Skeletal muscle tissue (tissue), 4 donors: Measurements from ENCODE around the gene AADACL3. TPM values are rescaled to one million over a fixed set of nuclear protein-coding genes. Genes with fewer than 3 reads are reported as not detected.
"Not testable (repeated sequence)": the region's sequence is repeated elsewhere in the genome, so short reads cannot be mapped to it uniquely, and the experiment has no call there.

Experiments used
- H3K27ac ChIP-seq: one replicate; pipeline ENCODE4 v1.7.0; 2013; ENCODE audit warnings: mild to moderate bottlenecking, low read depth, low read length, inconsistent platforms
- H3K27me3 ChIP-seq, 3 donors: one replicate each; pipeline ENCODE4 v1.7.0; 2013; ENCODE audit warnings: low read length in 3 of 3; ENCODE audit not compliant: control insufficient read depth in 3 of 3, insufficient read depth in 3 of 3
- H3K36me3 ChIP-seq, 3 donors: one replicate each; pipeline ENCODE4 v1.7.0; 2013; ENCODE audit warnings: low read length in 3 of 3; ENCODE audit not compliant: control insufficient read depth in 3 of 3, insufficient read depth in 3 of 3
- H3K4me1 ChIP-seq, 3 donors: one replicate each; pipeline ENCODE4 v1.7.0; 2013; ENCODE audit warnings: low read length in 3 of 3, mild to moderate bottlenecking in 3 of 3; ENCODE audit not compliant: control insufficient read depth in 3 of 3, insufficient read depth in 3 of 3
- H3K4me3 ChIP-seq, 3 donors: one replicate each; pipeline ENCODE4 v1.7.0; 2013; ENCODE audit warnings: low read length in 3 of 3
- H3K9ac ChIP-seq, 3 donors: one replicate each; pipeline ENCODE4 v1.7.0; 2013; ENCODE audit warnings: low read length in 3 of 3, mild to moderate bottlenecking in 3 of 3, moderate library complexity in 2 of 3, low read depth in 1 of 3
- H3K9me3 ChIP-seq, 3 donors: one replicate each; pipeline ENCODE4 v1.7.0; 2013; ENCODE audit warnings: low read length in 3 of 3; ENCODE audit not compliant: control insufficient read depth in 3 of 3
- total RNA-seq: library from RNA; depleted of rRNA; stranded (reverse); fragments of >200 nt; gene quantifications from one replicate; pipeline ENCODE4 v1.2.3, GENCODE V29; 2014
- donor health status: Osteomylitis.

Gene AADACL3, protein sequence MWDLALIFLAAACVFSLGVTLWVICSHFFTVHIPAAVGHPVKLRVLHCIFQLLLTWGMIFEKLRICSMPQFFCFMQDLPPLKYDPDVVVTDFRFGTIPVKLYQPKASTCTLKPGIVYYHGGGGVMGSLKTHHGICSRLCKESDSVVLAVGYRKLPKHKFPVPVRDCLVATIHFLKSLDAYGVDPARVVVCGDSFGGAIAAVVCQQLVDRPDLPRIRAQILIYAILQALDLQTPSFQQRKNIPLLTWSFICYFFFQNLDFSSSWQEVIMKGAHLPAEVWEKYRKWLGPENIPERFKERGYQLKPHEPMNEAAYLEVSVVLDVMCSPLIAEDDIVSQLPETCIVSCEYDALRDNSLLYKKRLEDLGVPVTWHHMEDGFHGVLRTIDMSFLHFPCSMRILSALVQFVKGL
- total RNA-seq = not detected

DNA sequence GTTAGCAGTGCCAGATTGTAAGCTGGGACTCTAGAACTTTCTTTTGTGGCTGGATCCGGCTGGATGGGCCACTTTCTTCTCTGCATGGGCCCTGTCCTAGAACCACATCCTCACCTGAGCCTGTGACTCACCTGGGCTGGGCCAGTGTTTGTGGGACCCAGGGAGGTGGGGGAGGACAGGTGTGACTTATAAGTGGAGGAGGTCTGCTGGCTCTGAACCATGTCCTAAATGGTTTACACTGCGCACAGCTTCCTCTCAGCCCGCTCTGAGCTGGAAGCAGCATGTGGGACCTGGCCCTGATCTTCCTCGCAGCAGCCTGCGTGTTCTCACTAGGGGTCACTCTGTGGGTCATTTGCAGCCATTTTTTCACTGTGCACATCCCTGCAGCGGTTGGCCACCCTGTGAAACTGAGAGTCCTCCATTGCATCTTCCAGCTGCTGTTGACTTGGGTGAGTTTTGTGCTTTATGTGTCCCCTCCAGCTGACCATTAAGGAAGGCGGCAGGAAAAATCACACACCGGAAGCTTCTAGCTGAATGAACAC, at the start of gene AADACL3:
TSS of gene AADACL3 (plus strand) at position 215 of the 542 bp plus-strand sequence. CDS start at position 282, 67 bp downstream.
- H3K4me3 ChIP-seq = no peak within 1 kb of the TSS
- no peaks in the 10 kb centered on the region for H3K9me3 ChIP-seq
- H3K4me1 ChIP-seq = no peaks in the 10 kb centered on the region
- no peak within 1 kb of the TSS for H3K27ac ChIP-seq
- H3K9ac ChIP-seq = no peak within 1 kb of the TSS
- peaks cover 0 to 5% (median 4%) of the 10 kb centered on the region in 3 donors for H3K27me3 ChIP-seq
- H3K36me3 ChIP-seq = no peaks in the 10 kb centered on the region

DNA sequence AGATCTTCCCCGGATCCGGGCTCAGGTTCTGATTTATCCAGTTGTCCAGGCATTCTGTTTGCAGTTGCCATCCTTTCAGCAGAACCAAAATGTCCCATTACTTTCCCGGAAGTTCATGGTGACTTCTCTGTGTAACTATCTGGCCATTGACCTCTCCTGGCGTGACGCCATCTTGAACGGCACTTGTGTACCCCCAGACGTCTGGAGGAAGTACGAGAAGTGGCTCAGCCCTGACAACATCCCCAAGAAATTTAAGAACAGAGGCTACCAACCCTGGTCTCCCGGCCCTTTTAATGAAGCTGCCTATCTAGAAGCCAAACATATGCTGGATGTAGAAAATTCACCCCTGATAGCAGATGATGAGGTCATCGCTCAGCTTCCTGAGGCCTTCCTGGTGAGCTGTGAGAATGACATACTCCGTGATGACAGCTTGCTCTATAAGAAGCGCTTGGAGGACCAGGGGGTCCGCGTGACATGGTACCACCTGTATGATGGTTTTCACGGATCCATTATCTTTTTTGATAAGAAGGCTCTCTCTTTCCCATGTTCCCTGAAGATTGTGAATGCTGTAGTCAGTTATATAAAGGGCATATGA, 49.7 kb upstream of the AADACL3 start:
- no peak overlapping the region for H3K27ac ChIP-seq
- H3K9ac ChIP-seq = no peak overlapping the region
- no peaks in the 10 kb centered on the region for H3K36me3 ChIP-seq

GRCh38 chr1:12669529-12670068, 46.3 kb upstream of the AADACL3 start:
- H3K27ac ChIP-seq = peak overlapping the region; percentile 83
- H3K4me3 ChIP-seq = no peak overlapping the region
- H3K9ac ChIP-seq = peak overlapping the region in 1 of 3 donors; percentile 34
- peaks cover 26 to 37% (median 27%) of the 10 kb centered on the region in 3 donors for H3K4me1 ChIP-seq
- H3K9me3 ChIP-seq = peaks cover 0 to 5% (median 2%) of the 10 kb centered on the region in 3 donors
- no peaks in the 10 kb centered on the region for H3K36me3 ChIP-seq
- no peaks in the 10 kb centered on the region for H3K27me3 ChIP-seq

More for the DNA sequence above, 49.7 kb upstream of the AADACL3 start:
- H3K4me1 ChIP-seq = peaks cover 22 to 31% (median 26%) of the 10 kb centered on the region in 3 donors
- H3K4me3 ChIP-seq = no peak overlapping the region
- H3K9me3 ChIP-seq = peaks cover 0 to 5% (median 2%) of the 10 kb centered on the region in 3 donors
- H3K27me3 ChIP-seq = no peaks in the 10 kb centered on the region

DNA sequence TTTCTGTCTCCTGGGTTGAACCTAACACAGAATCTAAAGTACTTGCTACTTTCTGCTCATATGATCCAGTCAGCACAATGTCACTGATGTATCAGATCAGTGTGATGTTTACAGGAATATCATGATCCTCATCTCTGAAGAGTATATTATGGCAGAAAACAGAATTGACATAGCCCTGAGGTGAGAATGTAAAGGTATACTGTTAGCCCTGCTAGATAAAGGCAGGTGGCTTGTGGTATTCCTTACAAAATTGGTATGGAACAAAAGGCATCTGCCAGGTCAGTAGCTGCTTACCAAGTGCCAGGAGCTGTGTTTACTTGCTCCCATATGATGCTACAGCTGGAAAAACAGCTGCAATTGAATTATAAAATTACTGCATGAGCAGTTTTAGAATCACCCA, 41.6 kb upstream of the AADACL3 start:
- Histone ChIP-seq H3K4me3 (no peak overlapping the region), H3K9ac (no peak overlapping the region), H3K4me1 (peaks cover 35 to 45% (median 37%) of the 10 kb centered on the region in 3 donors), H3K27ac (no peak overlapping the region), H3K27me3 (no peaks in the 10 kb centered on the region), H3K9me3 (no peaks in the 10 kb centered on the region), H3K36me3 (no peaks in the 10 kb centered on the region)

GRCh38 chr1:12676122-12676521, 39.8 kb upstream of the AADACL3 start:
- not testable (repeated sequence) for H3K27me3 ChIP-seq, H3K9ac ChIP-seq, H3K4me3 ChIP-seq, H3K27ac ChIP-seq, H3K36me3 ChIP-seq, H3K9me3 ChIP-seq
- H3K4me1 ChIP-seq = peaks cover 20 to 28% (median 23%) of the 10 kb centered on the region in 3 donors

DNA sequence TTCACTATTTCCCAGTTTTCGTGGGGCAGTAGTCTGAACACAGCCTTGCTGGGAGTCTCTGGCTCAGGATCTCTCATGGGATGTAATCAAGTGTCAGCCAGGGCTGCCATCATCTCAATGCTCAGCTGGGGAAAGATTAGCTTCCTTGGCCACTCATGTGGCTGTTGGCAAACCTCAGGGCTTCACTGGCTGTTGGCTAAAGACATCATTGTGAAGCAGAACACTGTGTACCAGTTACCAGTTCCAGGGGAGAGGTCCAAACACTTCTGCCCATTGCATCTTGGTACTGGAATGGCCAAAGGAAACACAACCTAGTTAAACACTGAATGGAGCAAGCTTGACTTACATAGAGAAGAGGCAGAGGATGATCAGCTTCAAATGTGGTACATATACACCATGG, 38.3 kb upstream of the AADACL3 start:
- H3K9ac ChIP-seq = no peak overlapping the region
- H3K9me3 ChIP-seq = no peaks in the 10 kb centered on the region
- peaks cover 18 to 24% (median 23%) of the 10 kb centered on the region in 3 donors for H3K4me1 ChIP-seq
- H3K27ac ChIP-seq = peak overlapping the region; percentile 40
- no peaks in the 10 kb centered on the region for H3K27me3 ChIP-seq
- H3K36me3 ChIP-seq = no peaks in the 10 kb centered on the region
- H3K4me3 ChIP-seq = peak overlapping the region in 1 of 3 donors; percentile 22

DNA sequence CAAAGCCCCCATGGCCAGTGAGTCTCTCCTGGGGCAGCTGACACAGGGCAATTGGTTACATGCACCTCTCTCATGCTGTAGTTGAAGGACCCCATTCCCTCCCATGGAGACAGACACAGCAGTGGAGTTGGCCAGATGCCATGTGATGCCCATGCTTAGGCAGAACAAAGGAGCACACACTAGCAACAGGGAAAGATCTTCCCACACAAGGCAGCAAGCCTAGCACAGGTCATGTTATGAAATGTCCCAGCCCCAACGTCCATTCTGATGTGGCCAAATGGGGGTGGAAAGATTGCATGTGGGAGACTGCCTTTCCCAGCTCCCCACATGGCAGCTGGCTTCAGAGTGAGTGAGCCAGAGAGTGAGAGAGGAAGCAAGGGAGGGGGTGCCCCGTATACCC, 37.6 kb upstream of the AADACL3 start:
- peak overlapping the region; percentile 21 for H3K27ac ChIP-seq
- no peak overlapping the region for H3K4me3 ChIP-seq
- H3K27me3 ChIP-seq = no peaks in the 10 kb centered on the region
- no peak overlapping the region for H3K9ac ChIP-seq
- peaks cover 18 to 24% (median 23%) of the 10 kb centered on the region in 3 donors for H3K4me1 ChIP-seq
- no peaks in the 10 kb centered on the region for H3K36me3 ChIP-seq
- H3K9me3 ChIP-seq = no peaks in the 10 kb centered on the region

DNA sequence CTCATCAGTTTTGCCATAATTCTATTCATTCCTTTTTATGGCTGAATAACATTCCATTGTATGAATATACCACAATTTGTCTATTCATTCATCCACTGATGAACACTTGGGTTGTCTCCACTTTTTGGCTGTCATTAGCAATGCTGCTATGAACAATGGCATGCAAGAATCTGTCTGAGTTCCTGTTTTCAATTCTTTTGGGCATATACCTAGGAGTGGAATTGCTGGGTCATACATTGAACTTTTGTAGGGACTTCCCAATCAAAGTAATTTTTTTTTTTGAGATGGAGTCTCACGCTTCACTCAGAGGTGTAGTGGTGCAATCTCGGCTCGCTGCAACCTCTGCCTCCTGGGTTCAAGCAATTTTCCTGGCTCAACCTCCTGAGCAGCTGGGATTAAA, 37.1 kb upstream of the AADACL3 start:
- Histone ChIP-seq H3K4me1 (peaks cover 18 to 24% (median 23%) of the 10 kb centered on the region in 3 donors), H3K27ac (no peak overlapping the region)

DNA sequence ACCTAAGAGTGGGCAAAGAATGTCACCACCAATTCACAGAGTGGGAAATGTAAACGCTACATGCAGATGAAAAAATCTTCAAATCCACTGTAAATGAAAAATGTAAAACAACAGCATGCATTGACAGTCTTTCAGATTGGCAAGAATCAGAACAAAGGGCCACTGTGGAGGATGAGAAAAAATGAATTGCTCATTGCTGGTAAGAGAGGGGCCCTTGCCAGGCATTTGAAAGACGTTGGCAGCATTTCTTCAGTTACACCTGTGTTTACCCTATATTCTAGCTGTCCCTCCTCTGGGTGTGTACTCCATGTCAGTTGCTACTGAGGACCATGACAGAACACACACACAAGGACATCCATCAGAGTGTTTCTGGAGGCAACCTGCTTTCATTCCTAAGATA, 25.8 kb upstream of the AADACL3 start:
- H3K36me3 ChIP-seq = no peaks in the 10 kb centered on the region

More for the DNA sequence above, 37.1 kb upstream of the AADACL3 start:
- H3K36me3 ChIP-seq = no peaks in the 10 kb centered on the region
- no peak overlapping the region for H3K4me3 ChIP-seq
- H3K9me3 ChIP-seq = no peaks in the 10 kb centered on the region
- H3K27me3 ChIP-seq = no peaks in the 10 kb centered on the region
- H3K9ac ChIP-seq = no peak overlapping the region

More for the DNA sequence above, 25.8 kb upstream of the AADACL3 start:
- Histone ChIP-seq H3K27ac (no peak overlapping the region), H3K27me3 (no peaks in the 10 kb centered on the region), H3K4me3 (no peak overlapping the region), H3K9ac (no peak overlapping the region), H3K4me1 (peaks cover 0 to 13% (median 0%) of the 10 kb centered on the region in 3 donors), H3K9me3 (no peaks in the 10 kb centered on the region)
